OCI-LY7 (cell line): Measurements from ENCODE around the gene MAGI1. TPM values are rescaled to one million over a fixed set of nuclear protein-coding genes. Genes with fewer than 3 reads are reported as not detected.

Source experiments
- BruUV-seq: library from RNA; stranded (reverse); fragments of 400-500 nt; replicated peaks from 2 replicates; lab custom pipeline; 2021; lab: Mats Ljungman, UMichigan
- CTCF ChIA-PET: fragments of 300-600 bp; sonication (Branson Sonifier 250); formaldehyde crosslinking; loops from one replicate; lab custom pipeline; 2022; ENCODE audit warnings: antibody characterized with exemption; ENCODE audit not compliant: unreplicated experiment; lab: Charles Lee
- POLR2A ChIA-PET: fragments of 300-600 bp; sonication (Branson Sonifier 250); formaldehyde crosslinking; loops from one replicate; lab custom pipeline; 2022; ENCODE audit warnings: antibody characterized with exemption; lab: Charles Lee
- DNase-seq: peaks from one replicate; pipeline ENCODE4 v3.0.0-alpha.2; 2015; ENCODE audit warnings: low spot score
- H2AFZ ChIP-seq: fragments of 200-600 bp; sonication (generic), shearing (Covaris generic); 2 replicates; pipeline ENCODE4 v1.6.1; 2014; ENCODE audit warnings: mild to moderate bottlenecking, antibody characterized with exemption, low read length, moderate library complexity
- H3K27ac ChIP-seq: fragments of 200-600 bp; sonication (generic); 2 replicates; pipeline ENCODE4 v1.5.1; 2014; ENCODE audit warnings: mixed run types, low read depth, mild to moderate bottlenecking, moderate library complexity, low read length, inconsistent platforms; ENCODE audit not compliant: poor library complexity, severe bottlenecking
- H3K36me3 ChIP-seq: fragments of 200-600 bp; sonication (generic); 2 replicates; pipeline ENCODE4 v1.6.1; 2014; ENCODE audit warnings: mild to moderate bottlenecking, antibody characterized with exemption, low read length, moderate library complexity, mixed read lengths; ENCODE audit not compliant: insufficient read depth
- H3K4me1 ChIP-seq: fragments of 200-600 bp; sonication (generic); 2 replicates; pipeline ENCODE4 v1.5.1; 2014; ENCODE audit warnings: mild to moderate bottlenecking, low read length; ENCODE audit not compliant: insufficient read depth, poor library complexity, severe bottlenecking
- H3K4me2 ChIP-seq: fragments of 200-600 bp; sonication (generic); 2 replicates; pipeline ENCODE4 v1.6.1; 2014; ENCODE audit warnings: mild to moderate bottlenecking, low read length
- H3K4me3 ChIP-seq: fragments of 200-600 bp; sonication (generic); 2 replicates; pipeline ENCODE4 v1.5.1; 2014; ENCODE audit warnings: mild to moderate bottlenecking, low read depth, low read length; ENCODE audit not compliant: poor library complexity, severe bottlenecking
- H3K79me2 ChIP-seq: fragments of 200-600 bp; sonication (generic); 2 replicates; pipeline ENCODE4 v1.6.1; 2016; ENCODE audit warnings: low read depth, mild to moderate bottlenecking, low read length, moderate library complexity, mixed read lengths; ENCODE audit not compliant: insufficient read depth
- H3K9me2 ChIP-seq: fragments of 200-600 bp; sonication (generic); 2 replicates; pipeline ENCODE4 v1.6.1; 2016; ENCODE audit warnings: mild to moderate bottlenecking, low read length, mixed read lengths; ENCODE audit not compliant: insufficient read depth
- H3K9me3 ChIP-seq: fragments of 200-600 bp; sonication (generic); 2 replicates; pipeline ENCODE4 v1.6.1; 2014; ENCODE audit warnings: mild to moderate bottlenecking, mixed run types, low read length, mixed read lengths
- H4K20me1 ChIP-seq: fragments of 200-600 bp; sonication (generic); 2 replicates; pipeline ENCODE4 v1.6.1; 2014; ENCODE audit warnings: mild to moderate bottlenecking, antibody characterized with exemption, low read length, moderate library complexity, mixed read lengths; ENCODE audit not compliant: insufficient read depth
- EZH2phosphoT487 ChIP-seq: fragments of 200-600 bp; sonication (generic); IDR thresholded peaks from 2 replicates; pipeline ENCODE4 v1.6.1; 2018; ENCODE audit warnings: low read depth, borderline replicate concordance, mild to moderate bottlenecking, mixed run types, antibody characterized with exemption, low read length, moderate library complexity, mixed read lengths
- intact Hi-C: fragments of 100-400 bp; cut with micrococcal nuclease; formaldehyde crosslinking; loops from one replicate; pipeline ENCODE4 v1.10.0; 2022; ENCODE audit not compliant: unreplicated experiment
- total RNA-seq, 2 experiments: library from RNA; depleted of rRNA in 1 of 2; stranded (reverse); fragments of >200 nt in 1 of 2; shearing (Covaris generic) in 1 of 2; gene quantifications; 2 replicates each; pipeline ENCODE4 v1.2.3, GENCODE V29; 2014 to 2022
- TF ChIP-seq, protein P1 (sequence below): fragments of 200-600 bp; sonication (generic); conservative IDR thresholded peaks from 2 replicates; pipeline ENCODE4 v1.5.1; 2014; ENCODE audit warnings: mild to moderate bottlenecking, antibody characterized with exemption, low read length, moderate library complexity, mixed read lengths

Gene MAGI1
- total RNA-seq, 2 experiments from 2014 or later, result 0.63 to 2.5 TPM

DNA sequence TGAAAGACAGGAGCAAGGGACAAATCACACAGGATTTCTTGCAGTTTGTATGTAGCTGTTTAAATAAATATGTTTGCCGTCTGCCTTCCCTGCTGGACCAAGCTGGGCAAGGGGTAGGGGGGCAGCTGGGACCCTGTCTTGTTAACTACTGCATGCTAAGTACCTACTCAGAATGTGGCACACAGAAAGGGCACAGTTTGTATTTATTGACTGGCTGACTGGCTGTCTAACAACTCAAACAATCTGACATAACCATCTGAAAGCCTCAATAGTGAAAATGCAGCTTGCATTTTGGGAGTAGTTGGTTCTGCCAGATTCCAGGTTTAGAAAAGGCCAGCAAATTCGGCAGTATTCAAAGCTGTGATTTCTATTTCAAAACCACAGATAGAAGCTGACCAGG, 16.6 kb upstream of the MAGI1 start:
- Histone ChIP-seq H3K27ac (no peak overlapping the region), H2AFZ (no peak overlapping the region), H3K4me1 (no peaks in the 10 kb centered on the region), H3K9me3 (no peaks in the 10 kb centered on the region), H3K79me2 (no peaks in the 10 kb centered on the region), H3K4me3 (no peak overlapping the region), H4K20me1 (no peaks in the 10 kb centered on the region), H3K4me2 (no peak overlapping the region), H3K36me3 (no peaks in the 10 kb centered on the region), H3K9me2 (no peaks in the 10 kb centered on the region)
- CTCF ChIA-PET, result no interaction called here
- no TSS peak for BruUV-seq
- no peak for DNase-seq
- intact Hi-C loops, result no loop called here
- POLR2A ChIA-PET, result no interaction called here
- TF ChIP-seq, protein P1, sequence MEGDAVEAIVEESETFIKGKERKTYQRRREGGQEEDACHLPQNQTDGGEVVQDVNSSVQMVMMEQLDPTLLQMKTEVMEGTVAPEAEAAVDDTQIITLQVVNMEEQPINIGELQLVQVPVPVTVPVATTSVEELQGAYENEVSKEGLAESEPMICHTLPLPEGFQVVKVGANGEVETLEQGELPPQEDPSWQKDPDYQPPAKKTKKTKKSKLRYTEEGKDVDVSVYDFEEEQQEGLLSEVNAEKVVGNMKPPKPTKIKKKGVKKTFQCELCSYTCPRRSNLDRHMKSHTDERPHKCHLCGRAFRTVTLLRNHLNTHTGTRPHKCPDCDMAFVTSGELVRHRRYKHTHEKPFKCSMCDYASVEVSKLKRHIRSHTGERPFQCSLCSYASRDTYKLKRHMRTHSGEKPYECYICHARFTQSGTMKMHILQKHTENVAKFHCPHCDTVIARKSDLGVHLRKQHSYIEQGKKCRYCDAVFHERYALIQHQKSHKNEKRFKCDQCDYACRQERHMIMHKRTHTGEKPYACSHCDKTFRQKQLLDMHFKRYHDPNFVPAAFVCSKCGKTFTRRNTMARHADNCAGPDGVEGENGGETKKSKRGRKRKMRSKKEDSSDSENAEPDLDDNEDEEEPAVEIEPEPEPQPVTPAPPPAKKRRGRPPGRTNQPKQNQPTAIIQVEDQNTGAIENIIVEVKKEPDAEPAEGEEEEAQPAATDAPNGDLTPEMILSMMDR, result no peak
- TF ChIP-seq EZH2phosphoT487, result no peak

GRCh38 chr3:66053550-66054094, 14.9 kb upstream of the MAGI1 start:
- BruUV-seq, result no TSS peak
- no peak for DNase-seq

More at GRCh38 chr3:66053550-66054094, 14.9 kb upstream of the MAGI1 start:
- intact Hi-C loops, result no loop called here
- no peaks in the 10 kb centered on the region for H3K9me2 ChIP-seq
- H3K4me3 ChIP-seq, result no peak overlapping the region
- H3K27ac ChIP-seq, result no peak overlapping the region
- ChIA-PET CTCF (no interaction called here), POLR2A (interaction anchor here (0.7 to 1.2 kb wide), 2 partner anchors 17 to 954 kb away, joined by 4 read pairs; no protein-coding TSS in a partner anchor)
- no peaks in the 10 kb centered on the region for H3K4me1 ChIP-seq
- no peaks in the 10 kb centered on the region for H3K79me2 ChIP-seq
- TF ChIP-seq, protein P1, result no peak
- TF ChIP-seq EZH2phosphoT487, result no peak
- no peak overlapping the region for H2AFZ ChIP-seq
- no peak overlapping the region for H3K4me2 ChIP-seq
- no peaks in the 10 kb centered on the region for H4K20me1 ChIP-seq
- no peaks in the 10 kb centered on the region for H3K36me3 ChIP-seq
- no peaks in the 10 kb centered on the region for H3K9me3 ChIP-seq
